Hematopoietic multipotent progenitor cell treated with erythropoietin and hydrocortisone succinate and interleukin-3 and kit ligand, for 15 days (in vitro differentiated cells): ENCODE data around the gene FAM210A.

ENCODE experiments used
- DNase-seq: peaks from one replicate; pipeline ENCODE4 v3.0.0-alpha.2; 2015; ENCODE audit warnings: low spot score

The FAM210A gene

DNA sequence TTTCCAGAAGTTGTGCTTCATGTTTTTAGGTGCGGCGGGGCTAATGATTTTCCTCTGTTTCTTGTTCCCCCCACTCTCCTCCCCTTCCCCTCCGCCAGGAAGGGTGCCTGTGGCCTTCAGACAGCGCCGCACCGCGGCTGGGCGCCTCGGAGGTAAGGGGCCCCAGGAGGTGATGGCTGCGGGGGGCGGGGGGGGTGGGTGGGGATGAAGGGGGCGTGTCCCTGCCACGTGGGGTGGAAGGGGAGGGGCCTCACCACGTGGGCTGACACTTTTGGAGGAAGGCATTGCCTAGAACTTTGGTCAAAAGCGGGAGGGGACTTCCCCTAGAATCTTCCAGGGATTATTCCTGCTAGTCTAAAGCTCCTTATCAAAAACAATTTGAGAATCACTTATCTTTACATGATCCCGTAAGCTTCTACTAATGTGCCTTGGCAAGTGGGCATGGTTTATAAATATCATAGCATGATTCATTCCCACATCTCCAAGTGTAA lies 83.1 kb downstream of the FAM210A start:
- no peak for DNase-seq

DNA sequence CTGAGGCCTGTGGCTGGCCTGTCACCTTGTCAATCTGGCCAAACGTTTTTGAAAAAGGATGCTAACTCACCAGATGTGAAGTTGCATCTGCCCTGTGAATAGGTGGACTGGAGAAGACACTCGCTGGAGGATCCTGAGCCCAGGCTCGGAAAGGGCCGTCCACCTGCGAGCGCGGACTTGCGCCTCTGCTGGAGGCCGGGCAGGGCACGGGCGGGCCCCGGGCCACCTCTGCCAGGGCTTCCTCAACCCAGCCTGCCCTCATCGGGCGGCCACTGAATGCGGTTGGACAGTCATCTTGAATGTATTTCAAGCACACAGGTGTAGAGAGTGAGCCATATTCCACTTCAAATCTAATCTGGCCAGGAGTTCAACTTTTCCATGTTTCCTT lies 83.9 kb downstream of the FAM210A start:
- no peak for DNase-seq

DNA sequence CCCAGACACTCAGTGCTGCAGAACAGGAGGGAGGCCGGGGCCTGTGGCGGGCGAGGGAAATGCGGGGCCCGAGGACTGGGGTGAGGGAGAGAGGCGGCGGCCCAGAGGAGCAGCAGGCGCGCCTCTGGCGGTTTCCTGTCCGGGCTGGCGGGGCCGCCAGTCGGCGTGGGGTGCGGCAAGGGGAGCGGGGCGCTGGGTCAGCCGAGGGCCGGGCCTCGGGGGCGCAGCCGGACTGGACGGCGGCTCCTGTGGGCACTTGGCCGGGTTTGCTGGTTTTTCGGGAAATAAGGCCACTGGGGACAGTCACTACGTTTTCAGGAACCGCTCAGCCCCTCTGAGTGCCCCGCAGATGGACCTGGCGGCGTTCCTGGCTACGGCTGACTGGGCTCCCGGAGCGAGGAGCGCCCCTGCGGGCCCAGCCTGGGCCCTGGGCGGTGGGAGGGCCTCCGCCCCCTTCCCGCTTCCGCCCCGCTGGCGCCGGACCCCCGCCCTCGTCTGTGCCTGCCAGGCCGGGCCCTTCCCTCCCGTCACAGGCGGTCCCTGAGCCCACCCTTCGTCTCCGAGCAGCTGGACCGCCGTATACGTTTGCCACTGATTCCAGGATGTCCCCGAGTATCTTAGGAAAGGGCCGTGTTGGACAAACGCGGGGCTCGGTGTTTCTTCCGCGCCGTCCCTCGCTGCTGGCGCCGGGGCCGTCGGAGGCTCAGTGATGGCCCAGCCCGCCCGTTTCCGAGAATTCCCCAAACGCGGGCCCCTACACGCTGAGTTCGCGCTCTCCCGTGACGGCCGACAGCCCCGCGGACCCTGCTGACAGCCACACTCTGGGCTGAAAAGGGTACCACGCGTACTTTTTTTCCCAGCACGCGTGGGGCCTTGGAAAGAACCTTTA lies 84.6 kb downstream of the FAM210A start:
- DNase-seq: no peak

DNA sequence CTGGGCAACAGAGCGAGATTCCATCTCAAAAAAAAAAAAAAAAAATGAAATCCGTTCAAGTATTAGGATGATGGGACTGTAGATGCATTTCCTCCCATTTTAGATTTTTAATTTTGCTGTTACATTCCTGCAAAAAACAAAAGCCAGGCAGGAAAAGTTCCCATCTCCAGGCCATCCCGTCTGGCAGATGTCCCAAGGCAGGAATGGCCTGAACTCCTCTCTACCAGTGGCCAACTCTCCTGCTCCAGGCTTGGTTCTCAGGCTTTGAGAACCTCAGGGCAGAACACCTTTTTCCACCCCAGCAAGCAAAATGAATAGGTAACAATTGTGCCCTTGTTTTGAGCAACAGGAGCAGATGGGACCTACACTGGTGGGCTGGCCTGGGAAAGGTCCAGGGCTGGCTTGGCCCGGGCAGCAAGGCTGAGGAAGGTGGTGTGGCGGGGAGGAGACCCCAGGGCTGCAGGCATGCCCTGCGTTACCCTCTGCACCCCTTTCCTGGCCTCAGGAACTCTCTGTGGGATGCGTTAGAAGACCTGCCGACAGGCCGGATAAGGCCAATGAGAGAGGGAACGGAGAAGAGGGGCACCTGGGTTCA lies 86.0 kb downstream of the FAM210A start:
- no peak for DNase-seq

DNA sequence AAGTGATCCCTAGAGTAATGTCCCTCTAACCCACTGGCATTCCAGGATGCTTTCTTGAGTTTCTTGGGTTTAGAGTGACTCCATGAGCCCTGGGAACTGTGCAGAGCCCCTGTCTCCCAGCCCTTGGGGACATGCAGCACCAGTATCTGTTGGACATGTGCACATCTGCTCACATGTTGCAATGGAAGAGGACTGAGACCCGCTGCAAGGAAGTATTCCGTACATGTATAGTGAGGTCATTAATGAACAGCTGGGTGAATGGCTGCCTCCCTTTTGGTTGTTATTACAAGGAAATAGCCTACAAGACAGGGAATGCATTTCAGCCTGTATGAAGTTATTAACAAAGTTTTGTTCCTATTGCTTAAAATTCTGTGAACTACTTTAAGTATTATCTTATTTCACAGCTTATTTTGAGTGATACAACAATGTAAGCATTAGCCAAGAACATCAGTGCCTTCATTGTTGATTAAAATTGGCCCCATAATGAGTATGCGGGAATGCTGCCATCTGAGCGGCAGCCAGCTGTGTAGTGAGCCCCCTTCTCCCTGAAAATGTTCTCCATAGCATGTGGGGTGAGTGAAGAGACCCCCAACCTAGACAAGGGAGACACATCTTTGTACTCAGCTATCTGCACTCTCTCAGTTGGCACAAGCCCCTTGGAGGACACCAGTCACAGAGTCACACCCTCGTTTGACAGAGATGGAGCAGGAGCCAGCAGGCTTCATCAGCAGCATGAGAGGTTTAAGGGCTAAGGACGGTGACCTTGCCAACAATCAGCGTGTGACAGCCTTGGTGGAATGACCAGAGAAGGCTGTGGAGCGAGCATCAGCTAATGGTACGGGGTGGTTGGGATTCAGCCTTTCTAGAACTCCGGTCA lies 87.4 kb downstream of the FAM210A start:
- no peak for DNase-seq

DNA sequence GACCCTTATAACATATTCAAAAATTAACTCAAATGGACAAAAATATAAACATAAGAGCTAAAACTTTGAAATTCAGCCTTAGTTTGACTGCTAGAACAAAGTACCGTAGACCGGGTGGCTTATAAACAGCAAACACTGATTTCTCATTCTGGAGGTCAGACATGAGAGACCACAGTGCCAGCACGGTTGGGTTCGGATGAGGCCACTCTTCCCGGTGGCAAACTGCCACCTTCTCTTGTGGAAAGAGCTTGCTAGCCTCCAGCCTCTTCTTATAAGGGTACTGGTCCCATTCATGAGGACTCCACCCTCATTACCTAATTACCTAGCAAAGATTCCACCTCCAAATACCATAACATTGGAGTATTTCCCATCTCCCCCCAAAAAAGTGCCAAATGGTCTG lies 91.3 kb downstream of the FAM210A start:
- DNase-seq: no peak

DNA sequence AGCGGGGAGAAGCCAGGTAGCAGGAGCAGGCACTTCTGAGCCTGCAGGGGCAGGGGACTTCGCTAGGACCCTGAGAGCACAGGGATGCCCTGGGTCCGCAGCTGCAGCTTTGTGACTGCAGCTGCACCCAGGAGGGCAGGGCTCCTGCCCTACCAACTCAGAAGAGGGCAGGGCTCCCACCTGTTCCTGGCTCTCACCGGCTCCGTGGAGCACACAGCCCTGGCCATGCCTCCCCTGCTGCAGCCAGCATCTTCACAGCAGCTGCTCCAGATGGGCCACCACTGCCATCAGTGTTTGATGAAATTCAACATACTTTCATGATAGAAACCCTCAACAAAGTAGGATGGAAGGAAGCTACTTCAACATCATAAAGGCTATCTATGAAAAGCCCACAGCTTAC lies 92.7 kb downstream of the FAM210A start:
- no peak for DNase-seq

DNA sequence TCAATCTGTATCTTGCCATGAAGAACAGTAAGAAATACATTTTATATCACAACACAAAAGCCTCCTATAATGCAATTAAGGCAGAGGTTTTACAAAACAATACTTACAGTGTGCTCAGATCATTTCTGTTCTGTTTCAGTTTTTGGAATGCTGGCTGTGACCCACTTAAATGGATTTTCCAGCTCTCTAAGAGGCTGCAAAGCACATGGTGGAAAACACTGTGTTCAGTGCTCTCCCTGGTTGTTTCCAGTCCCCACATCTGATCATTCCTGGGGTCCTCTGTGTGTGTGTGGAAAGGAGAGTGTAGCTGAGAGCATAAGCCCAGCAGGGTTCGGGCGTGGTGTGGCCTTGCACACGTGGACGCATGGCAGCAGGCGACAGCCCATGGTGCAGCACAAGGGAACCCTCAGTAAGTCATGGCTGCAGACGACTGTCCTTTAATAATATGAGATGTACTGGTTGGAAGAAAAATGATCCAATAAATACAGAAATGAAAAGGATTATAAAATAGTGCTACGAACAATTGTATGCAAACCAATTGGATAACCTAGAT lies 95.6 kb downstream of the FAM210A start:
- DNase-seq: no peak

DNA sequence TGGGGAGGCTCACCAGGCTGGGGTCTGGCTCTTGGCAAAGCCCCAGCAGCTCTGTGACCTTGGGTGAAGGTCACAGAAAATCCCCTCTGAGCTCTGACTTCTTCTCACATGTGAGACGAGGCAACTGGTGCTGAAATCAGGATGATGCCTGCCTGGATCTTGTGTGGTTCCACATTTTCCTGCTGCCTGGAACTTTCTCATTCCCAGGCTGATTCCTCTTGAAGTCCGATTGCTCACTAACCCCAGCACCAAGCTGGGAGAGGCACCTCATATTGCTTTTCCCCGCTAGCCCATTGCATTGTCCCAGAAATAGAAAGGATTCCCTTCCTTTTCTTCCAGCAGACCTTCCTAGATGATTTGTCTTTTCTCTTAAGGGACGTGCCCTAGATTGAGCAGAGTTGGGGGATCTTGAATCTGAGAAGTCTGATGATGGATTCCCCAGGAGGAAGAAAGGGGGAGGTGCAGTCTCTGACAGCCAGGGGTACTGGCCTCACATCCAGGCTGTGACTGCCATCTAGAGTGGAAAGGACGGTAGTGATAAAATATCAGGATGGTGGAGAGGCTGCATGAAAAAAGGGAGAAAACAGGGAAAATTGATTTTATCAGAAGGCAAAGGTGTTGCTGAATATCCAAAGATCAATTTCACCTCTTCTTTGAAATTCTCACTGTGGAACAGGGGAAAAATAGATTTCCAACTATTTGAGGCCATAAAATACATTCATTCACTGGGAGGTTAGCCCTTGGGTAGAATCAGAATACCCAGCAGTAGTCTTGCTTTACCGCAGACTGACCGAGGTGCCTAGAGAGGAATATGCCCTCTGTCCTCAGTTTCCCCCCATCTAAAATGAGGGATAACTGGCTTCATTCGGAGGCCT lies 96.3 kb downstream of the FAM210A start:
- DNase-seq: peak; percentile 33

DNA sequence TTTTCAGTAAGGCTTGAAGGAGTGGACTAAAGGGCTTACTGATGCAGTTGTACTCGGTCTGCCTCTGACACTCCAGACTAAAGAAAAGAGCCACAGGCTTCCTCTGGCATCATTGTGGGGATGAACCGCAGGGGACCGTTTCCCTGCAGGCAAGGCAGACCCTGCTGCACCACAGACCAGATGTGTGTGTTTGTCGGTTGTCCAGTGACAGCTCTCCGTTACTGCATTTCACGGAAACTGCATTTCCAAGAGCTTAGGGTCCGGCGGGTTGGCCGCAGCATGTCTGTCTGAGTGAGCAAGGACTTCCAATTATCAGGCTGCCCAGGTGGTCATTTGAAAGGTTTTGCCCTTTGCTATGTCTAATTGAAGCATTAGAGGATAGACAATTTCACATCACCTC lies 98.1 kb downstream of the FAM210A start:
- no peak for DNase-seq

DNA sequence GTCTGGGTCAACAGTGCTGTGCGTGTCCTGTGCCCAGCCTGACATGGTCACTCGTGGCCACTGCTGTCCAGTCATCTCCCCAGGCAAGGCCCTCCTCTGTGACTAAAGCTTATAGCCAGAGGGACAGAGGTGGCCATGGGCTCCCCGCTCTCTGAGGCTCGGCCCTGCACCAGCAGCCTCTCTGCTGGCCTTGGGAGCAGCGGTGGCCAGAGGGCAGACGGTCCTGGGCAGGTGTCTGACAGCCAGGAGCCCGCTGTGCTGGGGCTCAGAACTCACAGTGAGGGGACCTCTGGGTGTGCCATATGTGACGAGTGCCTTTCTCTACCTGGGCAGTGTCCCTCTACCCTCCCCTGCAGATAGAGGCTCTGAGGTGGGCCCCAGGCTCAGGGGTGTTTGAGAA lies 98.7 kb downstream of the FAM210A start:
- no peak for DNase-seq

DNA sequence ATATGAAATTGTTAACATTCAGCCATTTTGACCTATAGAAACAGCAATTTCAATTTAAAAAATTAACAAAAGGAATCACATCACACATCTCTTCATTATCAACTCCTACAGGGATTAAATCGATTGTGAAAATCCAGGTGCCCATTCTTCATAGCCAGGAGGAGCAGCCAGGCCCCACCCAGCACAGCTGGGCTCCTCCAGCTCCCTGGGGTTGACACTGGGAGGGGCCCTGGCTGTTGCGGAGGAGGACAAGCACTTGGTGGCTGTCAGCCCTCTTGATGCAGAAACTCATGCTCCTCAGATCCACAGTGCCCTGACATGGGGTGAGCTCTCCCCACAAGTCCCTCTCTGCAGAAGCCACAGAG lies 99.8 kb downstream of the FAM210A start:
- DNase-seq: no peak

DNA sequence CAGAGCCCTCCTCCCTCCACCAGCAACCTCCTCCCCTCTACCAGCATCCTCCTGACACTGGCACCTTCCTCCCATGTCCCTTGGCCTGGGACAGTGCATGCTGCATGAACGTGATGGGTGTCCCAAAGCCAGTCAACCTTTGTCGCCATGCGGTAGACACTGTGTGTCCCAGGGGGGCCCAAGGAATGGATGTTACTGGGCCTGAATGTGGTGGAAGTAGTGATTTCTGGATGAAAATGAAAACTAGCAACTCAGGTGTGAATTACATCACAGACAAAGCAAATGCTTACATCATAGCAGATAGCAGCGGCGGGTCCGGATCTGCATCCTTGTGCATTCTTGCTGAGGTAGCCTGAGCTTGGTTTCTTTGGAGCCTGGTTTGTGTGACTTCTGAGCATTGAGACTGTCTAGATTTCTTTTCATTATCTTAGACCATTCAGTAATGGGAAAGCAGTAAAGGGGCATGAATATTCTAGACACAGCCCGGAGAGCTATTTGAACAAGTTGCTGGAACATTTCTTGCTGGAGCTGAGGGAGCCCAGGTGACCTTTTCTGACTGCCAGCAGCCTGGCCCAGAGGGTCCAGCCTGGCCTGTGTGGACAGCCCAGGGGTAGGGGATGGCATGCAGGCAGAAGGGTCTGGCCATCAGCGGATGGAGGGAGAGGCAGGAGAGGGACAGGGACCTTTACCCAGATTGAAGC lies 100.4 kb downstream of the FAM210A start:
- no peak for DNase-seq

DNA sequence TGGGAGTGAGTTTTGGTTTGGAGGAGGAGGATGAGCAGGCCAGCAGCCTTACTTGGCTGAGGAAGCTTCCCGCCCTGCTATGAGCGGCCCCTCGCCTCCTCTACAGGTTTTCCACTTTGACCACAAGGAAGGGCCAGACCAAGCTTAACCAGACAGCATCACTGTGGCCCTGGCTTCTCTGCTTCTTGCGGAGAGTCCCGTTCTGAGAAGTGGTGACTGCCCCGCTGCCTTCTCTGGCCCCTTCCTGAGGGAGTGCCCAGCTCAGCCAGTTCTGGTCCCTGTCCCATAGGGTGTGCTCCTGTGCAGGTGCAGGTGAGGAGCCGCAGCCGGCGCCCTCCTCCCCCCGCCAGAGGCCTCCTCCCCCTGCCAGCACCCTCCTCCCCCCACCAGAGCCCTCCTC lies 101.0 kb downstream of the FAM210A start:
- no peak for DNase-seq

DNA sequence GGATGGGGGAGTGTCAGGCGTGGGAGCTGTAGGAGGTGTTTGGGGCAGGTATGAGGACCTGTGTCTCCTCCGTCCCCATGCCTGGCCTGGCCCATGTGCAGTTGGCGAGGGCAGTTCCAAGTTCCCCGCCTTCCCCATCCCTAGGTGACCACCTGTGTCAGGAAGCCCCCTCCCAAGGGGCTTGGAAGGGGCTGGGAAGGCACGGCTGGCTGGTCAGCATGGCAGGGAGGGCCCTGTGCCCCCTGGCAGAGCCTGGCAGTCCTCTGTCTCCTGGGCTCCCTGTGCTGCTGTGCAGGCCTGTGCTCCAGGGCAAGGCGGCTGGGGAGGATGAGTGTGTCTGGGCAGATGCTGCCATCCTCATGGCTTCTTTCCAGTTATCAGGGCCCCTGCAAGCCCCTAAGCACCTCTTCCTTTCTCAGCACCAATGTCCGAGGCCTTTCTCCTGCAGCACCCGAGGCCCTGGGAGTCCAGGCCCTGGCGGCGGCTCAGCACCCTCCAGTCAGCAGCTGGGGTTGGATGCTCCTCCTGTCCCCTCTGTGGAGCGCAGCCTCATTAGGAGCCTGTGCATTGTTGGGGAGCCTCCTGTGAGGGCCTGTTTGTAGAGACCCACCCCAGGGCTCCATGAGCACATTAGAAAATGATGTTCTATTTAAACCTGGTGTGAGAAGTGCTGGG lies 101.7 kb downstream of the FAM210A start:
- no peak for DNase-seq

DNA sequence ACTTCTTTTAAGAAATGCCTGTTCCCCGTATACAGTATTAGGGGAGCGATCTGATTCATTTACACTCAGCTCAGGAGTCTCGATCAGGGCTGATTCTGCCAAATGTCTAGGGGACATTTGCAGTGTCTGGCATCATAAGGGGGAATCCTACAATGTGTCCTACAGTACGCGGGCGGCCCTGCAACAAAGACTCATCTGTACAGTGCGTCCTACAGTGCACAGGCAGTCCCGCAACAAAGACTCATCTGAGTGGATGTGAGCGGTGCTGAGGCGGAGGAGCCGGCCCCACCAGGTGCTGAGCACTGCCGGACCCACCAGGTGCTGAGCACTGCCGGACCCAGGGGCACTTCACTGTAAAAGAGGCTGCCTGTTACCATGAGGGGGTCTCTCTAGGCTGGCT lies 102.5 kb downstream of the FAM210A start:
- no peak for DNase-seq

DNA sequence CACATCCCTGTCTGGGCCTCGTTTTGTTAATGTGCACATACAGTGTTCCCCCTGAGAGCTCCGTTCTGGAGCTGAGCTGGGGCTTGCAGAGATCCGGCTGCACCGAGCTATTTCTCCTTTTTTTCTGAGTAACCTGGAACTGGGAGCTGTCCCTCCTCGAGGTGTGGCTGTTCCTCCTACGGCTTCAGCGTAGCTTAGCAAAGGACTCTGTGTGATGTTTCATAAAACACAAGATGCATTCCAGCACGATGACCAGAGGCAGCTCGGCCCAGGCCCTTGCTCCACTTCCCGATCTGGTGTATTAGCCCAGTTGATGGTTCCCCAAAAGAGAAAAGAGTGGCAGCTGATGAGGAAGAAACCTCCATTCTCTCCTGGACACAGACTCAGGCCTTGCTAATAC lies 103.0 kb downstream of the FAM210A start:
- no peak for DNase-seq

DNA sequence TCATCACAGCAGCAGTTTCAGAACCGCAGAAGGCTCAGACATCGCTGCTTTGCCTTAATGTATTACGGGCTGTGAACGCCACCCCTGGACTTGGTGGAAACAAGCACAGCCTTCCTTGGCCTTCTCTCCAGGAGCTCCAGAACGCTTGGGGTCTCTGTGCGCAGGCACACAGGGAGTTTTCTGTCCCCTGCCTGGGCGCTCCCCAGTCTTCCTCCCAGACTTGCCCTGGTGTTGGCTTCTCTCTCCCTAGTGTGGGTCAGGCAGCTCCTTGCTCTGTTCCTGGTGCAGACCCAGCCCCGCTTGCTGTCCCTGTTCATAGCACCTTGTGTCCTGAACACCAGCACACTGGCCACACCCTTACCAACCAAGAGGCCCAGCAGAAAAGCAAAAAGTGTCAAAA lies 103.6 kb downstream of the FAM210A start:
- no peak for DNase-seq

DNA sequence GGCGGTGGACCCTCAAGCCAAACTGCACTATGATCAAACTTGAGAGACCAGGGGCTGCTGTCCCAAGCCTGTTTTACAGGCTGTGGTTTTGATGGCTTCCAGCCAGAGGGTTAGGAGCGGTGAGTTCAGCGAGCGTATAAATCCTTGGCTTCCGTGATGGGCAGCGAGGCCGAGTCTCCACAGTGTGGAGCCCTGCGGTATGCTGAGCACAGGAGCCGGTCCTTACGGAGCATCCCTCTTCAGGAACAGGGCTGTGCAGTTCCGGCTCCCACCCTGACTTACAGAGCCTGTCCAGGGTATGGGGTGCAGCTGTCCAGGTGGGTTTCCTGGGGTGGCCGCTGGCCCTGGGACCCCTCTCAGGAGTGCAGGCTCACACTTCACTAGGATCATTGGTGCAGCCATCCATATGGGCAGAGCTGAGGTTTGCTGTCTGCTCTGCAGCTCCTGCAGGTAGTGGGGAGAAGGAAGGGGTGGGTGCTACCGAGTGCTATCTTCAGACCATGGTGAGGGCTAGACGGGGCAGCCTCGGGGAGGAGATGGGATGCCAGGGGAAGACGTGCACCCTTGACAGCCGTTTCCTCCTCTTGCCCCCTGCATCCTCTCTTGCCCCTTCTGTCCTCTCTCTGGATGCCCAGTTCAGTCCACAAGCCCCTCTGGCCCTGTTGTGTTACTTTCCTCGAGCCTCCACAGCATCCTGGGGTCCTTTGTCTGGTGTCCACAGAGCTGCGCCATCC lies 104.3 kb downstream of the FAM210A start:
- no peak for DNase-seq

DNA sequence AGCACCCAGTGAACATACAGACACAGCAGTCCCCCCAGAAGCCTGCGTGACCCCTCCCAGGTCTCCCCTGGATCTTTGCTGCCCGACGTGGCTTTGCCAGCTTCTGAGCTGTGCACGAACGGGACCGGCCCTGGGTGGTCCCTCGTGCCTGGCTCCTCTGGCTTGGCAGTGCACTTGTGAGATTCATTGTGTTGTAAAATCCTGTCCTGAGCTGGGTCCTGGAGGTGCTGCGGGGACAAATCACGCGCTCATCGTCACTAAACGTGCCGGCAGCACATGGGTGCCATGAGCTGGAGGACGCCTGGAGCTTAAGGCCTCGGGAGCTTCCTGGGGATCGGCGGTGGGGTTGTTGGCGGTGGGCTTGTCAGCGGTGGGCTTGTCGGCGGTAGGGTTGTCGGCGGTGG lies 104.9 kb downstream of the FAM210A start:
- DNase-seq: no peak
